ENCODE measurements around the gene CEP63. TPM values are rescaled to one million over a fixed set of nuclear protein-coding genes. Genes with fewer than 3 reads are reported as not detected.

Gene CEP63
- 14.5 and 24.9 TPM in 2 replicates for total RNA-seq

DNA sequence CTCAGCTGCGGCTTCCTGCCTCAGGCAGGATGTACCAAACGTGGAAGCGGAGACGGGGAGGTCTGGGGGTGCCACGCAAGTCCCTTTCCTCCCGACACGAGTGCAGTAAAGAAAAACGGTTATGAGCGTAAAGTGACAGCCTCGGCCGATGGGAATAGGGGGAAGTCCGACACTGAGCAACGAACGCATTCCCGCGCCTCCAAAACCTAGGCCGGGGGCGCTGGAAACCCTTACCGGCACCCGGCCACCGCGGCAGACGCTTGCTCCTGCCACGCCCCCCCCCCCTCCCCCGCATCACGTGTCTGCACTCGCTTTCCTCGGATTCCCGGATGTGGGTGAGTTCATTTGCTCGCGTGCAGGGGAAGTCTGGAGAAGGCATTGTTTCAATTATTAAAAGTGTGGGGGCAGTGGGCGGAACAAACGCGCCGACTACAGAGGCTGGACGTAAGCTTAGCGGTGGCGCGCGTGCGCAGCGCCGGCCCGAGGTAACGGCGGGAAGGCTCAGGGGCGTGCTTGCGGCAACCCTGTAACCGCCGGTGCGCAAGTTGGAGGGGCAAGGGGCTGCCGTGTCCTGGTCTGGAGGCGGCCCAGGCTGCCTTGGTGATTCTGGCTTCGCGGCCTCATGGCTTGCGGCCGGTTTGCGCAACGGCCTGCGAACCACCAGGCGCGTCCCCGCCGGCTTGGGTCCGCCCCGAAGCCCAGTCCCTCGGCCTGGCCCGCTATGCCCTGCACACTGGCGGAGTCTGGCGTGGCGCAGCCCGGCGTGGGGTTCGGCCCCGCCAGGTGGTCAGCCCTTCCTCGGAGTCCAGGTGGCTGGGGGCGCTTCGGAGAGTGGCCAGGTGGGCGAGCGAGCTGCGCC is at the start of gene CEP63, which contains the start of gene ANAPC13:
Gene CEP63 (plus strand): TSS at position 340 of the 859 bp plus-strand sequence. CDS start 9,264 bp downstream, outside the sequence.
Gene ANAPC13 (minus strand): TSS at position 268 of the 859 bp plus-strand sequence. CDS start 3,081 bp downstream, outside the sequence.

Other genes with a start within 250 kb of the CEP63 start
- 57.4 and 59.5 TPM in 2 replicates for gene RYK, start 235.2 kb upstream of the CEP63 start, total RNA-seq
- gene AMOTL2, start 111.6 kb upstream of the CEP63 start, total RNA-seq: 188 and 284 TPM in 2 replicates
- gene ANAPC13, start 72 bp upstream of the CEP63 start, total RNA-seq: 40.6 and 86.8 TPM in 2 replicates
- 0.12 and 0.17 TPM in 2 replicates for gene KY, start 165.0 kb downstream of the CEP63 start, total RNA-seq

All from pericardium fibroblast (primary cell).